Endothelial cell of umbilical vein (primary cell): ENCODE measurements around the gene SLC66A2. TPM values are rescaled to one million over a fixed set of nuclear protein-coding genes. Genes with fewer than 3 reads are reported as not detected.

Experiments used
- BruUV-seq: library from RNA; stranded (reverse); fragments of 400-500 nt; replicated peaks from 2 replicates; lab custom pipeline; 2021; lab: Mats Ljungman, UMichigan
- CTCF ChIA-PET: fragments of 300-600, 350-600 bp; sonication (Branson Sonifier 250); formaldehyde crosslinking; loops from one replicate; lab custom pipeline; 2021; ENCODE audit warnings: antibody characterized with exemption, inconsistent platforms; lab: Charles Lee
- POLR2A ChIA-PET: fragments of 300-600, 350-600 bp; sonication (Branson Sonifier 250); formaldehyde crosslinking; loops from one replicate; lab custom pipeline; 2021; ENCODE audit warnings: antibody characterized with exemption, inconsistent platforms; lab: Charles Lee
- DNase-seq: peaks from one replicate; pipeline ENCODE4 v3.0.0-alpha.2; 2011; ENCODE audit warnings: low read depth, low spot score
- FAIRE-seq: peaks from 2 replicates; lab custom pipeline; 2011; peaks lifted over from hg19 to GRCh38; lab: Jason Lieb, UNC
- H2AFZ ChIP-seq: 2 replicates; pipeline ENCODE4 v1.6.0; 2012; ENCODE audit warnings: low read depth, low read length, control low read depth, inconsistent platforms
- H3K27ac ChIP-seq: 2 replicates; pipeline ENCODE4 v1.5.1; 2011; ENCODE audit warnings: low read depth, mild to moderate bottlenecking, control low read depth, low read length, moderate library complexity; ENCODE audit not compliant: insufficient read depth
- H3K27me3 ChIP-seq, 2 experiments: 2 replicates each; pipeline versions ENCODE4 v1.6.0 to v1.6.1; 2011; ENCODE audit warnings: low read length in 2 of 2, mixed read lengths in 1 of 2; ENCODE audit not compliant: control insufficient read depth in 2 of 2, insufficient read depth in 2 of 2
- H3K36me3 ChIP-seq, 2 experiments: 2 replicates in 1 of 2; 3 replicates in 1 of 2; pipeline ENCODE4 v1.5.1; 2011; ENCODE audit warnings: low read length in 2 of 2, mild to moderate bottlenecking in 1 of 2, moderate library complexity in 1 of 2; ENCODE audit not compliant: control insufficient read depth in 2 of 2, insufficient read depth in 2 of 2; ENCODE audit errors: extremely low read depth in 1 of 2
- H3K4me1 ChIP-seq: 3 replicates; pipeline ENCODE4 v1.5.1; 2011; ENCODE audit warnings: mild to moderate bottlenecking, low read length; ENCODE audit not compliant: control insufficient read depth, insufficient read depth; ENCODE audit errors: extremely low read depth
- H3K4me2 ChIP-seq: 2 replicates; pipeline ENCODE4 v1.6.1; 2011; ENCODE audit warnings: low read length, control low read depth, mixed read lengths; ENCODE audit not compliant: insufficient read depth
- H3K4me3 ChIP-seq, 3 experiments: fragments of 200-600 bp in 1 of 3; sonication (generic), shearing (Covaris generic) in 1 of 3; replicated peaks in 1 of 3; 2 replicates each; pipeline ENCODE4 v1.5.1; 2011 to 2016; ENCODE audit warnings: control low read depth in 3 of 3, low read length in 3 of 3, mild to moderate bottlenecking in 2 of 3, inconsistent platforms in 1 of 3, low read depth in 1 of 3, moderate library complexity in 1 of 3; ENCODE audit not compliant: insufficient read depth in 1 of 3
- H3K79me2 ChIP-seq: 2 replicates; pipeline ENCODE4 v1.6.0; 2012; ENCODE audit warnings: low read length, inconsistent platforms; ENCODE audit not compliant: control insufficient read depth, insufficient read depth
- H3K9ac ChIP-seq: replicated peaks from 2 replicates; pipeline ENCODE3; 2011; ENCODE audit warnings: low read length, control low read depth; ENCODE audit not compliant: insufficient read depth; ENCODE audit errors: extremely low read depth
- H3K9me1 ChIP-seq: replicated peaks from 3 replicates; pipeline ENCODE4 v1.6.0; 2011; ENCODE audit warnings: mild to moderate bottlenecking, low read length; ENCODE audit not compliant: control insufficient read depth, insufficient read depth; ENCODE audit errors: extremely low read depth
- H3K9me3 ChIP-seq: replicated peaks from 2 replicates; pipeline ENCODE4 v1.5.1; 2012; ENCODE audit warnings: low read length, inconsistent platforms; ENCODE audit not compliant: control insufficient read depth, insufficient read depth
- H4K20me1 ChIP-seq: replicated peaks from 2 replicates; pipeline ENCODE3; 2011; ENCODE audit warnings: mild to moderate bottlenecking, low read length; ENCODE audit not compliant: control insufficient read depth, insufficient read depth; ENCODE audit errors: extremely low read depth
- CTCF ChIP-seq, 2 donors: IDR thresholded peaks; 1 replicate in 1 of 2; 2 replicates in 1 of 2; pipeline ENCODE4 v1.5.1; 2011; ENCODE audit warnings: low read length in 2 of 2, mild to moderate bottlenecking in 2 of 2, moderate library complexity in 2 of 2, control low read depth in 1 of 2, inconsistent platforms in 1 of 2, low read depth in 1 of 2; ENCODE audit not compliant: insufficient read depth in 1 of 2; ENCODE audit errors: extremely low read depth in 1 of 2
- EZH2 ChIP-seq: IDR thresholded peaks from 2 replicates; pipeline ENCODE4 v1.6.1; 2012; ENCODE audit warnings: borderline replicate concordance, low read depth, mild to moderate bottlenecking, moderate library complexity, low read length, inconsistent platforms; ENCODE audit not compliant: severe bottlenecking
- FOS ChIP-seq: IDR thresholded peaks from 2 replicates; pipeline ENCODE4 v1.6.1; 2011; ENCODE audit warnings: mild to moderate bottlenecking, low read length, moderate library complexity, borderline replicate concordance; ENCODE audit not compliant: insufficient read depth
- GATA2 ChIP-seq: IDR thresholded peaks from 2 replicates; pipeline ENCODE4 v1.7.0; 2011; ENCODE audit warnings: low read depth, mild to moderate bottlenecking, moderate library complexity, mixed read lengths, low read length; ENCODE audit not compliant: insufficient read length, insufficient read depth
- JUN ChIP-seq: IDR thresholded peaks from 2 replicates; pipeline ENCODE4 v1.6.1; 2011; ENCODE audit warnings: borderline replicate concordance, low read depth; ENCODE audit not compliant: insufficient read length, insufficient read depth
- MAX ChIP-seq: IDR thresholded peaks from 2 replicates; pipeline ENCODE4 v1.6.1; 2011; ENCODE audit not compliant: insufficient read depth, insufficient read length
- MYC ChIP-seq: IDR thresholded peaks from one replicate; pipeline ENCODE4 v1.6.1; 2011; ENCODE audit warnings: mild to moderate bottlenecking, low read depth, low read length
- POLR2A ChIP-seq: IDR thresholded peaks from 2 replicates; pipeline ENCODE4 v1.6.1; 2012; ENCODE audit warnings: low read depth, mild to moderate bottlenecking, control low read depth, low read length
- POLR2AphosphoS5 ChIP-seq: IDR thresholded peaks from 2 replicates; pipeline ENCODE4 v1.6.1; 2012; ENCODE audit warnings: low read depth, mild to moderate bottlenecking, control low read depth, low read length, moderate library complexity; ENCODE audit not compliant: insufficient read depth
- dilution Hi-C: fragments of 300-500 bp; cut with MboI; formaldehyde crosslinking; loops from one replicate; pipeline ENCODE4 v1.15.0; 2019; ENCODE audit warnings: low sequenced_read_pairs; ENCODE audit not compliant: extremely low pct_ligation_motif_present
- intact Hi-C: fragments of 100-400 bp; cut with micrococcal nuclease; formaldehyde crosslinking; loops from one replicate; pipeline ENCODE4 v1.10.0; 2022
- polyA plus RNA-seq, 4 experiments: library from polyadenylated mRNA; depleted of rRNA in 3 of 4; stranded (reverse) in 3 of 4; unstranded in 1 of 4; fragments of >200 nt; gene quantifications; 2 replicates each; pipeline versions ENCODE4 v1.2.1 to v1.2.3, GENCODE V29; 2011 to 2012; ENCODE audit warnings: missing spikeins in 1 of 4
- total RNA-seq: library from RNA; stranded (reverse); gene quantifications from 2 replicates; pipeline ENCODE4 v1.2.3, GENCODE V29; 2021

The SLC66A2 gene
- total and polyA plus RNA-seq, 2 donors (not counting 3 experiments of a cell fraction or from before 2014, with no cell fraction given), result 32.5 to 37.1 TPM

- Histone ChIP-seq H3K79me2 (peaks cover 27% of the 10 kb centered on the region), H3K4me2 (no peak overlapping the region), H3K4me3 (no peak overlapping the region), H3K36me3 (peaks cover 4 to 20% of the 10 kb centered on the region in 2 experiments), H4K20me1 (no peaks in the 10 kb centered on the region), H3K9ac (no peak overlapping the region), H3K27ac (no peak overlapping the region), H3K9me1 (no peaks in the 10 kb centered on the region), H2AFZ (no peak overlapping the region), H3K9me3 (no peaks in the 10 kb centered on the region), H3K4me1 (no peaks in the 10 kb centered on the region), H3K27me3 (no peaks in the 10 kb centered on the region)
- BruUV-seq, result no TSS peak
- POLR2A ChIA-PET, result no interaction called here
- no peak for FAIRE-seq
- DNase-seq, result no peak
- TF ChIP-seq EZH2 (no peak), MAX (no peak), POLR2A (no peak), FOS (no peak), GATA2 (no peak), MYC (no peak), JUN (no peak), CTCF (IDR thresholded peaks at IDR 0.05; ENCODE audit: extremely low read depth in 1 of 2, insufficient read depth in 1 of 2, low read depth in 1 of 2, low read length in 2 of 2) (no peak), POLR2AphosphoS5 (no peak)
- CTCF ChIA-PET, result no interaction called here
- intact Hi-C loops, result no loop called here
- dilution Hi-C loops, result no loop called here
Observed at GRCh38 chr18:79940126-79940813, 11.2 kb downstream of the SLC66A2 start.
